ENCODE data around the gene PATZ1.
"Not testable (repeated sequence)": the region's sequence is repeated elsewhere in the genome, so short reads cannot be mapped to it uniquely, and the experiment has no call there.

PATZ1 gene

GRCh38 chr22:31346255-31346732 is at the start of gene PATZ1:
PATZ1 (minus strand) TSS chr22:31346346; CDS start chr22:31345602, 744 bp downstream.
- DNase-seq (ENCODE audit: low read depth in 2 of 2) = peak; percentile 52 to 68

- no peak for DNase-seq (ENCODE audit: low read depth in 2 of 2)
Measured at GRCh38 chr22:31394326-31394725, 48.2 kb upstream of the PATZ1 start.

- no peak for DNase-seq (ENCODE audit: low read depth in 2 of 2)
Measured at GRCh38 chr22:31393893-31394292, 47.7 kb upstream of the PATZ1 start.

GRCh38 chr22:31378651-31379050 is 32.5 kb upstream of the PATZ1 start:
- DNase-seq (ENCODE audit: low read depth in 2 of 2) = not testable (repeated sequence)

- DNase-seq (ENCODE audit: low read depth in 2 of 2) = no peak
Measured at GRCh38 chr22:31378123-31378522, 32.0 kb upstream of the PATZ1 start.

- no peak for DNase-seq (ENCODE audit: low read depth in 2 of 2)
Measured at GRCh38 chr22:31377612-31378011, 31.5 kb upstream of the PATZ1 start.

- DNase-seq (ENCODE audit: low read depth in 2 of 2) = no peak
Measured at GRCh38 chr22:31367426-31367825, 21.3 kb upstream of the PATZ1 start.

- DNase-seq (ENCODE audit: low read depth in 2 of 2) = no peak
Measured at GRCh38 chr22:31363885-31364465, 17.8 kb upstream of the PATZ1 start.

- no peak for DNase-seq (ENCODE audit: low read depth in 2 of 2)
Measured at GRCh38 chr22:31361743-31362142, 15.6 kb upstream of the PATZ1 start.

GRCh38 chr22:31360029-31360428 is 13.9 kb upstream of the PATZ1 start:
- DNase-seq (ENCODE audit: low read depth in 2 of 2) = no peak

GRCh38 chr22:31354515-31354914 is 8.4 kb upstream of the PATZ1 start:
- no peak for DNase-seq (ENCODE audit: low read depth in 2 of 2)

GRCh38 chr22:31350410-31350863 is 4.3 kb upstream of the PATZ1 start:
- DNase-seq (ENCODE audit: low read depth in 2 of 2) = no peak

- DNase-seq (ENCODE audit: low read depth in 2 of 2) = no peak
Measured at GRCh38 chr22:31349960-31350359, 3.8 kb upstream of the PATZ1 start.

- DNase-seq (ENCODE audit: low read depth in 2 of 2) = no peak
Measured at GRCh38 chr22:31348766-31349165, 2.6 kb upstream of the PATZ1 start.

GRCh38 chr22:31348009-31348337 is 1.8 kb upstream of the PATZ1 start:
- DNase-seq (ENCODE audit: low read depth in 2 of 2) = not testable (repeated sequence)

- peak in 1 of 2 donors; percentile 23 for DNase-seq (ENCODE audit: low read depth in 2 of 2)
Measured at GRCh38 chr22:31347251-31348008, 1.3 kb upstream of the PATZ1 start.

- no peak for DNase-seq (ENCODE audit: low read depth in 2 of 2)
Measured at GRCh38 chr22:31346733-31347250, 646 bp upstream of the PATZ1 start.

- peak; percentile 76 to 81 for DNase-seq (ENCODE audit: low read depth in 2 of 2)
Measured at GRCh38 chr22:31345331-31346254, 553 bp downstream of the PATZ1 start.

- DNase-seq (ENCODE audit: low read depth in 2 of 2) = no peak
Measured at GRCh38 chr22:31344578-31345330, 1.4 kb downstream of the PATZ1 start.

- DNase-seq (ENCODE audit: low read depth in 2 of 2) = no peak
Measured at GRCh38 chr22:31344256-31344577, 1.9 kb downstream of the PATZ1 start.

Data from activated CD8-positive, alpha-beta memory T cell treated with anti-CD3 and anti-CD28 coated beads for 4 hours (primary cell).